Body of pancreas (tissue), 4 donors: ENCODE data around the gene CAMK2B.

Experiments
- POLR2A ChIP-seq, 3 donors: fragments of 450-650 bp; IDR thresholded peaks; one replicate each; pipeline ENCODE4 v1.6.1; 2016; ENCODE audit warnings: antibody characterized with exemption in 3 of 3, mild to moderate bottlenecking in 2 of 3
- TF ChIP-seq, protein P1 (sequence below), 7 experiments: fragments of 450-650 bp in 4 of 7; fragments of 200-600 bp in 3 of 7; sonication (generic) in 3 of 7; IDR thresholded peaks; one replicate each; pipeline ENCODE4 v1.5.1; 2016 to 2019; ENCODE audit warnings: antibody characterized with exemption in 7 of 7

DNA sequence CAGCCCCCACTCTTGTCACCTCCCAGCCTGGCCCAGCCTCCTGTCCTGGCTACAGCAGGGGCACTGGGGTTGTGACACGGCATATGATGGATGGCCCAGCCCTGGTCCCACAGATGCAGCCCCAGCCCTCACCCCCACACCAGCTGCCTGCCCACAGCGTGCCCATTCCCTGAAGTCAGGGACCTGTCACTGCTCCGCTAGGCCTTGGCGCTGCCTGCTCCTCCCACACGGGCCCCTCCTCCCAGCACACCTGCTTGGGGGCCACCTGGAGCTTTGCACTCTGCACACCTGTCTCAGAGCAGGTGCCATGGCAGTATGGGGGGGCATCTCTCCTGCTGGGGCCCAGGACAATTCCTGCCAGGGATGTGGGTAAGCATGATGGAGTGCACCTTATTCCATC lies 139.7 kb downstream of the CAMK2B start:
- TF ChIP-seq, protein P1, sequence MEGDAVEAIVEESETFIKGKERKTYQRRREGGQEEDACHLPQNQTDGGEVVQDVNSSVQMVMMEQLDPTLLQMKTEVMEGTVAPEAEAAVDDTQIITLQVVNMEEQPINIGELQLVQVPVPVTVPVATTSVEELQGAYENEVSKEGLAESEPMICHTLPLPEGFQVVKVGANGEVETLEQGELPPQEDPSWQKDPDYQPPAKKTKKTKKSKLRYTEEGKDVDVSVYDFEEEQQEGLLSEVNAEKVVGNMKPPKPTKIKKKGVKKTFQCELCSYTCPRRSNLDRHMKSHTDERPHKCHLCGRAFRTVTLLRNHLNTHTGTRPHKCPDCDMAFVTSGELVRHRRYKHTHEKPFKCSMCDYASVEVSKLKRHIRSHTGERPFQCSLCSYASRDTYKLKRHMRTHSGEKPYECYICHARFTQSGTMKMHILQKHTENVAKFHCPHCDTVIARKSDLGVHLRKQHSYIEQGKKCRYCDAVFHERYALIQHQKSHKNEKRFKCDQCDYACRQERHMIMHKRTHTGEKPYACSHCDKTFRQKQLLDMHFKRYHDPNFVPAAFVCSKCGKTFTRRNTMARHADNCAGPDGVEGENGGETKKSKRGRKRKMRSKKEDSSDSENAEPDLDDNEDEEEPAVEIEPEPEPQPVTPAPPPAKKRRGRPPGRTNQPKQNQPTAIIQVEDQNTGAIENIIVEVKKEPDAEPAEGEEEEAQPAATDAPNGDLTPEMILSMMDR (IDR thresholded peaks at IDR 0.05), result no peak
- peak in 1 of 3 donors; percentile 5 for TF ChIP-seq POLR2A (IDR thresholded peaks at IDR 0.05)
